GM13976 (cell line): ENCODE measurements around the gene BMP7.

Experiments used
- DNase-seq: peaks from one replicate; pipeline ENCODE4 v3.0.0; 2012; ENCODE audit warnings: low spot score
- in situ Hi-C: fragments of 300-500 bp; cut with MboI; formaldehyde crosslinking; loops from one replicate; pipeline ENCODE4 v1.12.0; 2022; ENCODE audit warnings: low sequenced_read_pairs, mixed read lengths, inconsistent platforms; ENCODE audit not compliant: unreplicated experiment
- TF ChIP-seq, protein P1 (sequence below): IDR thresholded peaks from 2 replicates; pipeline ENCODE4 v1.5.1; 2012; ENCODE audit warnings: borderline replicate concordance, mild to moderate bottlenecking; ENCODE audit not compliant: insufficient read depth; ENCODE audit errors: extremely low read depth, missing control alignments, control extremely low read depth

Gene BMP7

DNA sequence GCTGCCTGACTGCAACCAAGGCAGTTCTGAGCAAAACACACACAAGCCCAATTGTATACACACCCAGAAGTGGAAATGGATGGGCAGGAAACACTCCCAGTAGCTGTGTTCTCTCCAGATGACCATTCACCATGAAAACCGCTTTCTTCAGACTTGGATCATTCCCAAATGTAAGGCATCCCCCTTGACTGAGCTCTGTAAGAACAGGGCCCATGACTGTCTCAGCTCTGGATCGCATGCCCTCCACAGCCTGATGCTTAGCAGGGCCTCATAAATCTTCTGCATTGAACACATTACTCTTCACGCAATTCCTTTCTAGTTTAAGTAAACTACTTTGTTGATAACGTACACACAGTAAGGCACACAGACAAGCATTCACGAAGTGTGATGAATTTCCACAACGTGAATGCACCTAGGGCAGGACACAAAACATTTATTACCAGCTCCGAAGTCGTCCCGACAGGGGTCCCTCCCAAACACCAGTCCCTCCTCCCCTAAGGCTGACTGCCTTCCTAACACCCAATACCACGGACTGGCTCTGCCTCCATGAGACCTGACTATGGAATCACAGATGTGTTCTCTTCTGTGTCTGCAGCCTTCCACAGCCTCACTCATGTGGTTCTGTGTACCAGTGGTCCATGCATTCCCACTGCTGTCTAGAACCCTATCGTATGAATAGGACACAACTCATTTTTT is 31.7 kb downstream of the BMP7 start:
- in situ Hi-C loops, result no loop called here
- TF ChIP-seq, protein P1, sequence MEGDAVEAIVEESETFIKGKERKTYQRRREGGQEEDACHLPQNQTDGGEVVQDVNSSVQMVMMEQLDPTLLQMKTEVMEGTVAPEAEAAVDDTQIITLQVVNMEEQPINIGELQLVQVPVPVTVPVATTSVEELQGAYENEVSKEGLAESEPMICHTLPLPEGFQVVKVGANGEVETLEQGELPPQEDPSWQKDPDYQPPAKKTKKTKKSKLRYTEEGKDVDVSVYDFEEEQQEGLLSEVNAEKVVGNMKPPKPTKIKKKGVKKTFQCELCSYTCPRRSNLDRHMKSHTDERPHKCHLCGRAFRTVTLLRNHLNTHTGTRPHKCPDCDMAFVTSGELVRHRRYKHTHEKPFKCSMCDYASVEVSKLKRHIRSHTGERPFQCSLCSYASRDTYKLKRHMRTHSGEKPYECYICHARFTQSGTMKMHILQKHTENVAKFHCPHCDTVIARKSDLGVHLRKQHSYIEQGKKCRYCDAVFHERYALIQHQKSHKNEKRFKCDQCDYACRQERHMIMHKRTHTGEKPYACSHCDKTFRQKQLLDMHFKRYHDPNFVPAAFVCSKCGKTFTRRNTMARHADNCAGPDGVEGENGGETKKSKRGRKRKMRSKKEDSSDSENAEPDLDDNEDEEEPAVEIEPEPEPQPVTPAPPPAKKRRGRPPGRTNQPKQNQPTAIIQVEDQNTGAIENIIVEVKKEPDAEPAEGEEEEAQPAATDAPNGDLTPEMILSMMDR, result no peak
- no peak for DNase-seq

DNA sequence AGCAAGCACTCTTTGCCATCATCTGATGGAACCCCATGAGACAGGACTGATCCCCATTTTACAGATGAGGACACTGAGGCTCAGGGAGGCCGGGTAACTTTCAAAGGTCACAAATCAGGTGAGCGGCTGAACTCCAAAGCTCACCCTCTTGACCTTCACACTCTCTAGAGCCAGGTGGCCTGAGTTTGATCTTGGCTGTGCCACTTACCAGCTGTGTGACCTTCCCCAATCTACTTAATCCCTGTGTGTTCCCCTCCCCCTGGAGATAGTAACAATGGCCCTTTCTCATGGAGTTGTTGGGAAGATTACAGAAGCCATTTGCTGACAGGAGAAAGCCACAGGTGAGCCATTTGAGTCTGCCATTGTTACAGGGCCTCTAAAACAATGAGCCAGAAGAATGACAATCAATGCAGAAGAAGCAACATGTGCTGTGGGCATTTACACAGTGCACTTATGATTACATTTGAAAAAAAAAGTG is 34.5 kb downstream of the BMP7 start:
- in situ Hi-C loops, result no loop called here
- DNase-seq, result no peak
- TF ChIP-seq, protein P1, result no peak

DNA sequence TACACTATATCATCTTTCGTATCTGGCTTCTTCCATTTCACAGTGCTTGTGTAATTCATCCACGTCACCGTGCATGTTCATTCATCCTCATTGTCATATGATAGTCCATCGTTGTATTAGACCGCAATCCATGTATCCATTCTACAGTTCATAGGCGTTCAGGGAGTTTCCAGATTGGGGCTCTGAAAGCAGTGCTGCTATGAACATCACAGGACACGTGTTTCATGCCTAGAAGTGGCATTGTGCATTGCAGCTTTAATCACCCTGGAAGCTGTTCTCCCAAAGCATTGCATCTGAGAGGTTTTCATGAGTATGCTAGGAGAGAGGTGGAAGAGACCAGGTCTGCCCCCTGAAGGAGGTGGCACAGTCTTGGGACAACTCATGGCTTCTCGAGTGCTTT is 35.3 kb downstream of the BMP7 start:
- DNase-seq, result no peak
- TF ChIP-seq, protein P1, result no peak
- in situ Hi-C loops, result no loop called here

DNA sequence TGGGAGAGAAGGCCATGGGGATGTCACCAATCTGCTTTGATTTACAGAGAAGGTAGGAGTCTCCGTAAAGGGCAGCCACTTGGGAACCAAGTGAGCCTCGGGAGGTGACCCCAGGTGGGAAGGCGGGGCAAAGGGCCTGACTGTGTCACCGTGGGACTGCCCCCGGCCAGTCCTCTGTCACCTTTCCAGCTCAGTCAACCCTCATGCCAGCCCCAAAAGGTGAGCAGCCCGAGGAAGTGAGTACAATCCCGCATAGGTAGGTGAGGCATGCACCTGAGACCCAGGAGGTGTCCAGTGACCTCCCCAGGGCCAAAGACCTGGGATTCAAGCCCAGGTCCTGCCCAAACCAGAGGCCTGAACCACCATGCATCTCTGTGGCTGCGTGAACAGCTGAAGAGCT is 36.2 kb downstream of the BMP7 start:
- in situ Hi-C loops, result no loop called here
- TF ChIP-seq, protein P1, result no peak
- no peak for DNase-seq

DNA sequence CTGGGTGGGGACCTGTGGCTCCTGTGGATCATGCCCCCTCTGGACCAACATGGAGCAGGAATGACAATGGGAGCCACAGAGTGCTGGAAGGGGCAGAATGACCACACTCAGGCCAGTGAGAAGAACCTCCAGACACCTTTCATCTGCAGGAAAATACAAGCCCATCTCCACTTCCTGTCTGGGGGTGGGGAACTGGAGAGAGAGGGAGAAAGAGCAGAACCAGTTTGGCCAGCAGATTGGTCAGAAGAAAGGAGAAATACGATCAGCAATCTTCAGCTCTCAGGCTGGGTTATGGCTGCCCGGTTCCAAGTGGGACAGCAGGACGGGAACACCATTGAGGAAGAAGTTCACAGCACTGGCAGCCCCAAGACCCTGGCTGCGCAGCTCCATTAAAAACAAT is 37.0 kb downstream of the BMP7 start:
- in situ Hi-C loops, result no loop called here
- TF ChIP-seq, protein P1, result no peak
- no peak for DNase-seq

DNA sequence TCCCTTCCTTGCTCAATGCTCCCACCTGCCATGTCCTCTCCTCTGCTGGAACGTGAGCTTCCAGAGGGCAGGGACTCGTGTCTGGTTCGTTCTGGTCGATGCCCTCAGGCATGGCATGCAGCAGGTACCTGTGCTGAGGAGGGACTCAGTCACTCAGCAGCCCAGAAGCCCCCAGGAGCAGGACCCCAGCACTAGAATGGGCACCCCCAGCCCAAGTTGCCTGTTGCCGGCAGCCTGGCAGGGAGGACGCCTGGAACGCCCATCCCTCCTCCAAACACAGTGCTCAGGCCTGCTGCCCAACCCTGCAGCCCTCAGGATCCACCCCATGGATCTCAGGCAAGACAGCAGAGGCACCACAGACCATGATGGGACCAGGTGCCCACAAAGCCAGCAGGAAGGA is 40.6 kb downstream of the BMP7 start:
- TF ChIP-seq, protein P1, result no peak
- no peak for DNase-seq
- in situ Hi-C loops, result no loop called here
